ENCODE results near the gene FLYWCH1.

FLYWCH1 gene

GRCh38 chr16:2949705-2950352 lies 38.1 kb downstream of the FLYWCH1 start:
- in situ Hi-C loops (cut with MboI; ENCODE audit: low sequenced_read_pairs): no loop called here

GRCh38 chr16:2950353-2950724 lies 38.6 kb downstream of the FLYWCH1 start:
- in situ Hi-C loops (cut with MboI; ENCODE audit: low sequenced_read_pairs): no loop called here

- in situ Hi-C loops (cut with MboI; ENCODE audit: low sequenced_read_pairs): no loop called here
Observed at GRCh38 chr16:2950773-2951172, 39.0 kb downstream of the FLYWCH1 start.

- in situ Hi-C loops (cut with MboI; ENCODE audit: low sequenced_read_pairs): no loop called here
Observed at GRCh38 chr16:2952679-2953078, 40.9 kb downstream of the FLYWCH1 start.

- in situ Hi-C loops (cut with MboI; ENCODE audit: low sequenced_read_pairs): no loop called here
Observed at GRCh38 chr16:2953706-2954627, 42.2 kb downstream of the FLYWCH1 start.

- in situ Hi-C loops (cut with MboI; ENCODE audit: low sequenced_read_pairs): no loop called here
Observed at GRCh38 chr16:2954656-2955381, 43.1 kb downstream of the FLYWCH1 start.

GRCh38 chr16:2955438-2955778 lies 43.7 kb downstream of the FLYWCH1 start:
- in situ Hi-C loops (cut with MboI; ENCODE audit: low sequenced_read_pairs): no loop called here

- in situ Hi-C loops (cut with MboI; ENCODE audit: low sequenced_read_pairs): no loop called here
Observed at GRCh38 chr16:2955779-2956578, 44.2 kb downstream of the FLYWCH1 start.

GRCh38 chr16:2956579-2956956 lies 44.8 kb downstream of the FLYWCH1 start:
- in situ Hi-C loops (cut with MboI; ENCODE audit: low sequenced_read_pairs): no loop called here

- in situ Hi-C loops (cut with MboI; ENCODE audit: low sequenced_read_pairs): no loop called here
Observed at GRCh38 chr16:2959206-2959605, 47.5 kb downstream of the FLYWCH1 start.

GRCh38 chr16:2960183-2961010 lies 48.7 kb downstream of the FLYWCH1 start:
- in situ Hi-C loops (cut with MboI; ENCODE audit: low sequenced_read_pairs): no loop called here

- in situ Hi-C loops (cut with MboI; ENCODE audit: low sequenced_read_pairs): no loop called here
Observed at GRCh38 chr16:2962334-2963073, 50.8 kb downstream of the FLYWCH1 start.

- in situ Hi-C loops (cut with MboI; ENCODE audit: low sequenced_read_pairs): no loop called here
Observed at GRCh38 chr16:2963074-2963722, 51.5 kb downstream of the FLYWCH1 start.

GRCh38 chr16:2963723-2964474 lies 52.2 kb downstream of the FLYWCH1 start, which contains the start of gene KREMEN2:
Gene KREMEN2 (plus strand): TSS chr16:2964275. CDS start chr16:2964521, 246 bp downstream.
- in situ Hi-C loops (cut with MboI; ENCODE audit: low sequenced_read_pairs): no loop called here

- in situ Hi-C loops (cut with MboI; ENCODE audit: low sequenced_read_pairs): no loop called here
Observed at GRCh38 chr16:2964475-2965336, 53.0 kb downstream of the FLYWCH1 start.

GRCh38 chr16:2966043-2966807 lies 54.5 kb downstream of the FLYWCH1 start:
- in situ Hi-C loops (cut with MboI; ENCODE audit: low sequenced_read_pairs): no loop called here

Measured in hTERT RPE-1 (cell line).